HUDEP-2 (cell line): Measurements from ENCODE around the gene RBM6.
"Not testable (repeated sequence)": the region's sequence is repeated elsewhere in the genome, so short reads cannot be mapped to it uniquely, and the experiment has no call there.

Experiments
- DNase-seq, 76 experiments: peaks; one replicate each; lab custom pipeline; 2025; ENCODE audit not compliant: unreplicated experiment in 76 of 76; lab: John Stamatoyannopoulos, UW

RBM6 gene

GRCh38 chr3:49916686-49917085 lies 23.3 kb upstream of the RBM6 start:
- DNase-seq: no peak

GRCh38 chr3:49917806-49918590 lies 22.0 kb upstream of the RBM6 start:
- DNase-seq: not testable (repeated sequence)

- DNase-seq: no peak
These were observed 15.3 kb upstream of the RBM6 start for GRCh38 chr3:49924683-49925082.

GRCh38 chr3:49925485-49925884 lies 14.5 kb upstream of the RBM6 start:
- no peak for DNase-seq

- no peak for DNase-seq
These were observed 13.7 kb upstream of the RBM6 start for GRCh38 chr3:49926117-49926728.

GRCh38 chr3:49927798-49928197 lies 12.2 kb upstream of the RBM6 start:
- no peak for DNase-seq

GRCh38 chr3:49928481-49929017 lies 11.4 kb upstream of the RBM6 start:
- DNase-seq: no peak

GRCh38 chr3:49929291-49930167 lies 10.4 kb upstream of the RBM6 start, which contains the start of gene MON1A:
TSS of gene MON1A (minus strand) at chr3:49929811. CDS start at chr3:49913346, 16,465 bp downstream.
- DNase-seq: peak in 73 of 76 experiments; percentile 58 to 95 (median 85)

GRCh38 chr3:49930168-49930690 lies 9.7 kb upstream of the RBM6 start:
- no peak for DNase-seq

GRCh38 chr3:49930922-49931321 lies 9.0 kb upstream of the RBM6 start:
- peak in 13 of 76 experiments; percentile 4 to 34 (median 14) for DNase-seq

GRCh38 chr3:49932281-49932680 lies 7.7 kb upstream of the RBM6 start:
- not testable (repeated sequence) for DNase-seq

- no peak for DNase-seq
These were observed 2.9 kb upstream of the RBM6 start for GRCh38 chr3:49937090-49937489.

- DNase-seq: peak in 1 of 76 experiments; percentile 2
These were observed 808 bp downstream of the RBM6 start for GRCh38 chr3:49940667-49941249.

GRCh38 chr3:49942651-49943050 lies 2.7 kb downstream of the RBM6 start:
- no peak for DNase-seq

GRCh38 chr3:49952924-49953323 lies 13.0 kb downstream of the RBM6 start:
- DNase-seq: no peak

- DNase-seq: no peak
These were observed 15.7 kb downstream of the RBM6 start for GRCh38 chr3:49955636-49956035.

GRCh38 chr3:49966233-49966942 lies 26.4 kb downstream of the RBM6 start:
- DNase-seq: no peak

GRCh38 chr3:49967291-49967690 lies 27.3 kb downstream of the RBM6 start:
- no peak for DNase-seq

- no peak for DNase-seq
These were observed 28.4 kb downstream of the RBM6 start for GRCh38 chr3:49968346-49968745.

- no peak for DNase-seq
These were observed 32.7 kb downstream of the RBM6 start for GRCh38 chr3:49972656-49973055.
